Inferior parietal cortex (tissue), 1 donor: Measurements from ENCODE around the gene FBLN2.

Experiments
- DNase-seq: peaks from one replicate; pipeline ENCODE4 v3.0.0-alpha.2; 2016; ENCODE audit errors: extremely low spot score

FBLN2 gene

DNA sequence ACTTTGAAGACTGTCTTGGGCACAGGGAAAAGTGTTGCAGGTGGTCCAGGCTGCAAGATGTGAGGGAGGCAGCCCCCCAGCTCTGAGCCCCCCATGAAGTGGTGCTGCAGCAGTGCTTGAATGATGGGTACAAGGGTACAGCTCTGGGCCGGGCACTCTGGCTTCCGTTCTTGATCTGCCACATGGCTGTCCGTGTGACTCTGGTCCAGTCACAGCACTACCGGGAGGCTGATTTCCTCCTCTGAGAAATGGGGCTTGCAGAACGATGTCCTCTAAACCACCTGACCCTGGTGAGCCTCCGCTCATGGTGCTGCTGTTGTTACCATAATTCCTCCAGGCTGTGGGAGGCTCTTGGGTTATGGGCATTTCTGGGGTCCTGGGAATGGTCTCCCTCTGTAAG is 75.1 kb downstream of the FBLN2 start:
- DNase-seq, result no peak

DNA sequence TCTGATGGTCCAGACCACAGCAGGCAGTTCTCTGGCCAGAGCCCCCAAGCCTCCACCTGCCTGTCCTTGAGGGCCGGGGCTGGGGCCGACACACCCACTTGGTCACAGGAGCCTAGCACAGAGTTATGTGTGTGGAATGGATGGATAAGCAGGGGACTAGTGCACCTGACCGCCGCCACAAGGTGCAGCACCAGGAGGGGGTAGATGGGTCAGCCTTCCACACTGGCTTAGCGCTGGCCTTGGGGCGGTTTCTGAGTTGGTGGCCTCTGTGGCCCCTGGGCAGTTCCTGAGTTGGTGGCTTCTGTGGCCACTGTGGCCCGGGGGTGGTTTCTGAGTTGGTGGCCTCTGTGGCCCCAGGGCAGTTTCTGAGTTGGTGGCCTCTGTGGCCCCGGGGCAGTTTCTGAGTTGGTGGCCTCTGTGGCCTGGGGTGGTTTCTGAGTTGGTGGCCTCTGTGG is 75.8 kb downstream of the FBLN2 start:
- DNase-seq, result no peak

DNA sequence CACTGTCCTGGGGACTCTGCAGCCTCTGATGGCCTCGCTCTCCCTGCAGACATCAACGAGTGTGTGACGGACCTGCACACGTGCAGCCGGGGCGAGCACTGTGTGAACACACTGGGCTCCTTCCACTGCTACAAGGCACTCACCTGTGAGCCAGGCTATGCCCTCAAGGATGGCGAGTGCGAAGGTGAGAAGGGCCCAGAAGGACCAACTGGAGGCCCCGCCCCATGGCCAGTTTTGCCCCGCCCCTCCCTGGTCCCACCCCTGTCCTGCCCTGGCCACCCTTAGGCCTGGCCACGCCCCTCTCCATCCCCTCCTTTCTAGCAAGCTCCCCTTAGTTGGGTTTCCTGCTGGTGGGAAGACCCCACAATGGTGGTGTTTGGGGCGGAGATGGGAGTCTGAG is 77.5 kb downstream of the FBLN2 start:
- no peak for DNase-seq

DNA sequence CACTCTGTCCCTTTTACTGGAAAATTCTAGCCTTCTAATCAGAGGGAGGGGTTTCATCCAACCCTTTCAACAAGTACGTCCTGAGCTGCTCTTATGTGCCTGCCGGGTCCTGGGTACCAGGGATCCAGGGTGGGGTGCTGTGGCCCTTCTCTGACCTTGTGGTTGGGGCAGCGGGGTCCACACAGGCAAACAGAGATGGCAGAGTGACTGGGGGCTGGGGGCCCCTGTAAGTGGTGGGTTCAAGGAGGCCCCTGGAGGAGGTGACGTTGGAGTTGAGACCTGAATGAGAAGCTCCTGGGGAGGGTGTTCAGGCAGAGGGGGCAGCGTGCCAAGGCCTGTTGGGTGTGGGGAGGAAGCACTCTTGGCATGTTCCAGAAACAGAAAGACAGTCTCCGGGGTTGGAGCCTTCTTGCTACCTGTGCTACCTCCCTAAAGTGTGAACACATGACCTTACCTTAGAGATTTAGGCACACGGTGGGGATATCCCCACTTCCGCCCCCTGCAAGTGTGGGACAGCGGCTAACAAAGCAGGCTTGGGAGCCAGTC is 78.1 kb downstream of the FBLN2 start:
- DNase-seq, result no peak

DNA sequence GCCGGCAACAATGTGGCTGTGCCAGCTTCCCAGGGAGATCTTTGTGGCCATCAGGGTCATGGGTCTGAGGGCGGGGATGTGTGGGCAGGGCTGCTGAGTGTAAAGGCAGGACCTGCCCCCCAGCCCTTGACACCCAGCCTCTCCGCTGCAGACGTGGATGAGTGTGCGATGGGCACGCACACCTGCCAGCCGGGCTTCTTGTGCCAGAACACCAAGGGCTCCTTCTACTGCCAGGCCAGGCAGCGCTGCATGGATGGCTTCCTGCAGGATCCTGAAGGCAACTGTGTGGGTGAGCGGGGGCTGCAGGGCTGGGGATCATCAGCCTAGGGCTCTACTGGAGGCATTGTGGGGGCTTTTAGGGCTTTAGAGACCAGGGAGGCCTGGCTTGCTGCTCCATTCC is 78.8 kb downstream of the FBLN2 start:
- DNase-seq, result no peak

DNA sequence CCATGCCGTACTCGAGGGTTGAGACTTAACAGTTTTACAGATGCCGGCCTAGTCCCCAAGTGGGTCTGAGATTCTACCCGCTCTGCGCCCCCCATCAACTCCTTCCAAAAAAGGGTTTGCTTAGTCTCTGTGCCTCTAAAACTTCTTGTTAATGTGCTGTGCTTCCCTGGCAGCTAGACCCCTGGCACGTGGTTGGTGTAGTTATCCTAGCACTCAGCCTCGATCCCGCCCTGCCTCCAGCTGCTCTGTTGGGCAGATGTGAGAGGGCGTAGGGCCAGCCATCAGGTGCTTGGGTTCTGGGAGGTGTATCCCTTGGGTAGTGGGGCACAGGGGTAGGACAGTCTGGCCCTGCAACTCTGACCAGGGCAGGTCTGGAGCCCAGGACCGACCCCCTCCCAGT is 79.5 kb downstream of the FBLN2 start:
- no peak for DNase-seq

DNA sequence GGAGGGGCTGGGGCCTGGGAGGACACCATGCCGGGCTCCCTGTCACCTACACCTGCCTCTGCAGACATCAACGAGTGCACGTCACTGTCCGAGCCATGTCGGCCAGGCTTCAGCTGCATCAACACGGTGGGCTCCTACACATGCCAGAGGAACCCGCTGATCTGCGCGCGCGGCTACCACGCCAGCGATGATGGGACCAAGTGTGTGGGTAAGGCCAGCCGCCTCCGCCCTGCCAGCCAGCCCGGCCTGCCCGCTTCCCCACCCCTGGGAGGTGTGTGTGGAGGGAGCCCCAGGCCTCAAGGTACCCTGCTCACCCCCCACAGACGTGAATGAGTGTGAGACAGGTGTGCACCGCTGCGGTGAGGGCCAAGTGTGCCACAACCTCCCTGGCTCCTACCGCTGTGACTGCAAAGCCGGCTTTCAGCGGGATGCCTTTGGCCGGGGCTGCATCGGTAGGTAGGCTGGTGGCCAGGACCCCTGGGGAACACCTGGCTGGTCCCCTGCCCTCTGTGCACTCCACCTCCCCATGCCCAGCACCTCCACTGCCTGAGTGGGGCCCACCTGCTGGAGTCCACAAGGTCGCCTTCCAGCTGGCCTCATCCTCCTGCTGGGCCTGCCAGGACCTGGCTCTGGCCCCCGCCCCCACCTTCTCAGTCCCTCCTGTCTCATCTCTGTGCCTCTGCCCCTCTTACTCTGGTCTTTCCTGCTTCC is 80.1 kb downstream of the FBLN2 start:
- DNase-seq, result no peak

DNA sequence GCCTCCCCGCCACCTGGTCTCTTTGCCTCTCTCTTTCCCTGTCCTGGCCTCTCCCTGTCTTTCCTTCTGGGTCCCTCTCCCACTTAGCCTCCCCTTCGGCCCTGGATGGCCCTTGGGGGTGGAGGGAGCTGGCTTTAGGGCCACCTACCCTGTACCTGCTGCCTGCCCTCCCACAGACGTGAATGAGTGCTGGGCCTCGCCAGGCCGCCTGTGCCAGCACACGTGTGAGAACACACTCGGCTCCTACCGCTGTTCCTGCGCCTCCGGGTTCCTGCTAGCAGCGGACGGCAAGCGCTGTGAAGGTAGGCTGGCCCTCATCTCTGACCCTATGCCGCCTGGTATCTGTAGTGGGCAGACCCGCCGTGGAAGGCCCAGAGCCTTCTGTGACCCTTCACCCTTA is 80.7 kb downstream of the FBLN2 start:
- no peak for DNase-seq

DNA sequence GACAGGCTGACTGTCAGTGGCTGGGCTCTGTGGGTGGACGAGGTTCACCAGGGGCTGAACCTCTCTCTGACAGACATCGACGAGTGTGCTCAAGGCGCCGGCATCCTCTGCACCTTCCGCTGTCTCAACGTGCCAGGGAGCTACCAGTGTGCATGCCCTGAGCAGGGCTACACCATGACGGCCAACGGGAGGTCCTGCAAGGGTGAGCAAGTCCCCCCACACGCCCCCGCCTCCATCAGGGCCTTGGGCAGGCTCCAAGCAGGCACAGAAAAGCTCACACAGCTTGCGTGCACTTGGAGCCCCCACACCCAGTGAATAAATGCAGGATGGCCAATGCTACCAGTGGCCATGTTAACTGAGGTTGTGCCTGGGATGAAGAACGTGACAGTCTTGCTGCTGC is 82.3 kb downstream of the FBLN2 start:
- no peak for DNase-seq

DNA sequence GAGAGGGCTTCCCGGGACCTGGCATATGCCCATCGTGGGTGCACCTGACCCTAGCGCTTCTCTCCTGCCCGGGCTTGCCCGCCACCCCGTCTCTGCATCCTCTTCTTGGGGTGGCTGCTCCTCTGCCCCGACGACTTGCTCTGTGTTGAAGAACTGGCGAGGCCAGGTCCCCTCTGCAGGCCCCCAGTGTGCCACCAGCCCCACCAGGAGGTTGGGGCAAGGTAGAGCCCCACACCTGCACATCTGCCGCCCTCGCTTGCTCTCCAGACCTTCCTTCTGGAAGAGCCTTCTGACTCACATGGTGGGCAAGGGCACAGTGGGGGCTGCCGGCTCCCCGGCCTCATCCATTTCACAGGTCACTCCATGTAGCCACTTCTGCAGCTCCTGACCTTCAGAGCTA is 84.3 kb downstream of the FBLN2 start:
- DNase-seq, result no peak

DNA sequence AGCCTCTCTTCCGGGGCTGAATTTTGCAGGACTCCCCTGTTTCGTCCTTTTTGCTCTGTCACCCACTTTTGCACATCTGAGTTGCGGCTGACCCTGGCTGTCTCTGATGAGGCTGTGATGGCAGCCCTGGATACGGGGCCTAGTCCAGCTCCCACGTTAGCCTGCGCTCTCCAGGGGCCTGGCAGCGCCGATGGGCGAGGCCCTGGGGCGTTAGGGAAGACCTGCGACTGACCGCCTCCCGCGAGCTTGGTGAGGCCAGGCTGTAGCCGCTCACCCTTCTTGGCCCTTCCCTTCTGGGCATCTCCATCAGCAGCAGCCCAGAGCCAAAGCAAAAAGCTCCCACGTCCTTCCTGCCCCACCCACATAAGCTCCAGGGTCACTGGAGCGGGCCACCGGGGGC is 85.2 kb downstream of the FBLN2 start:
- no peak for DNase-seq

DNA sequence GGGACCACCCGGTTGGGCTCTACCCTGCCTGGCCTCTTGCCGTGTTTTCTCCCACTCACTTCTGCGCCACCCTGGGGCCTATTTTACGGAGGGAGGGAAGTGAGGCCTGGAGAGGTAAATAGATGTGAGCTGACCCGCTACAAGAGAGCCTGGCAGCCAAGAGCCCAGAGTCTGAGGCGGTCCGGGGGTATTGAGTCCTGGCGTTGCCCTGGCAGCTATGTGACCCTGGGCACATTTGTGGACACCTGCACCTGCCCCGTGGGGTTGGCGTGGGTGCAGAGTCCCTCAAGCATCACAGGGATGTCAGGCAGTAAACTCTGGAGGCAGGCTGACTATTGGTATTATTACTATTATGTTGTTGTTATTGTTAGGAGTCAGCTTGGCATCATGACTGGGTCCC is 85.7 kb downstream of the FBLN2 start:
- DNase-seq, result no peak

DNA sequence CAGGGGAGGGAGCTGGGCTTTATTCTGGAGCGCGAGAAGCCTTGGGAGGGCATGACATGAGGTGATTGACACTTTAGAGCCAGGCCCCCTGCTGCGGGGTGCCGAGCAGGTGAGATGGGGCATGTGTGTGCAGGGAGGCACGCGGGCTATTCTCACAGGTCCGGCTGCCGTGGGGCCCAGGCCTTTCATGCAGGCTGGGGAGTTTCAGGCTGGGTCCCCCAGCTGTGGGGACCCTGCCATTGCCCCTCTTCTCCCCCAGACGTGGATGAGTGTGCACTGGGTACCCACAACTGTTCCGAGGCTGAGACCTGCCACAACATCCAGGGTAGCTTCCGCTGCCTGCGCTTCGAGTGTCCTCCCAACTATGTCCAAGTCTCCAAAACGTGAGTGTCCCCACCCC is 87.3 kb downstream of the FBLN2 start:
- no peak for DNase-seq

DNA sequence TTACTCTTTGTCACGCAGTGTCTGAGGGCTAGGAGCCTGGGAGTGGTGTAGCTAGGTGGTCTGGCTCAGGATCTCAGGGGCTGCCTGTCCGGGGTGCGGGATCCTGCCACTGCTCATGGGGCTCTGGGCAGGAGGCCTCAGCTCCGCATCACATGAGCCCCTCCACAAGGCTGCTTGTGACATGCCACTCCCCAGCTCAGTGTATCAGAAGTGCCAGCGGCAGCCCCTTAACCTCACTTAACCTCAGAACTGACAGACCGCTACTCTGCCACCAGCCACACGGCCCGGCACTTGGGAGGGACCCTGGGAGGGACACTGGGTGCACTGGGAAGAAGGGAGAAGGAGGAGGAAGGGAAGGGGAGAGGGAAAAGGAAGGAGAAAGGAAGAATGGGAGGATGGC is 87.9 kb downstream of the FBLN2 start:
- no peak for DNase-seq

DNA sequence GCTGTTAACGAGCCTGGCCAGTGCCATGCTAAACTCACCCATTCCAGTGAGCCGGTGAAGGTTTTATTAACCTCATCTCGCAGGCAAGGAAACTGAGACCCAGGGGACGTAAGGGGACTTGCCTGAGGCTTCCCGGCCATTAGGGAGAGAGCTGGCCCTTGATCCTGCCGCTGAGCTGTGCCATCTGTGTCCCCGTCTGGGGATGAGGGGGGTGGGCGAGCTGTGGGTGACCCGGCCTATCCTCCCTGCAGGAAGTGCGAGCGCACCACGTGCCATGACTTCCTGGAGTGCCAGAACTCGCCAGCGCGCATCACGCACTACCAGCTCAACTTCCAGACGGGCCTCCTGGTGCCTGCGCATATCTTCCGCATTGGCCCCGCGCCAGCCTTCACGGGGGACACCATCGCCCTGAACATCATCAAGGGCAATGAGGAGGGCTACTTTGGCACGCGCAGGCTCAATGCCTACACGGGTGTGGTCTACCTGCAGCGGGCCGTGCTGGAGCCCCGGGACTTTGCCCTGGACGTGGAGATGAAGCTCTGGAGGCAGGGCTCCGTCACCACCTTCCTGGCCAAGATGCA is 88.5 kb downstream of the FBLN2 start:
- DNase-seq, result no peak

DNA sequence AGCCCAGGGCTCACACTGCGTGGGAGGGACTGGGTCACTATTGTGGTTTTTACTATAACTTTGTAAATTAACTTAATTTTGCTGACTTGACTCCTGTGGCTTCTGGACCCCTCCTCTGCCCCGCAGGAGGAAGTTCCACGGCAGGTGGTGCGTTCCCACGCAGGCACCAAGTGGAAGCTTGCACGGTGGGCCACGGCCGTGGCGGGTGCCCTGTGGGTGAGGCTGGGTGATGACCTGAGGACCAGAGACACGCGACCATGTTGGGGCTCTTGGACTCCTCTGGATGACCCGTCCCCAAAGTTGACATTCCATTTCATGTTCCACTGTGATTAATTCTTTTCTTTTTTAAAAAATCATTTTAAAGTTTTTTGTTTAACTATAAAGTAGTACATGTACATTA is 89.0 kb downstream of the FBLN2 start:
- DNase-seq, result no peak

DNA sequence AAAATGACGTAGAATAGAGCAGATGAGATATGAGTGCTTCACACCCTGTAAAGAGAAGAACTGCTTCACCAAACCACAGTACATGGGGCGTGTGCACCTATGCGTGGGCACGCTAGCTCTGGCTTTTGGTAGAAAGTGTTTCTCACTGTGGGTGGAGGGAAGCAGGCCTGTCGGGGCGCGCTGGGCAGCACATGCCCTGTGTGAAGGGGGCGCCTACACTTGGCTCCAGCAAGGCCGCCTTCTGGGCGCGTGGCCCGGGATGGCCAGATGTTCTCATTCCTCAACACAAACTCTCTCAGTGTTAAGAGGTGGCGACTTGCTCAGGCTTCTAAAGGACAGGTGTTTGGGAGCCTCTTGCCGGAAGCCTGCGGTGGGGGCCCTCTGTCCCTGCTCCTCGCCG is 90.0 kb downstream of the FBLN2 start:
- DNase-seq, result no peak

DNA sequence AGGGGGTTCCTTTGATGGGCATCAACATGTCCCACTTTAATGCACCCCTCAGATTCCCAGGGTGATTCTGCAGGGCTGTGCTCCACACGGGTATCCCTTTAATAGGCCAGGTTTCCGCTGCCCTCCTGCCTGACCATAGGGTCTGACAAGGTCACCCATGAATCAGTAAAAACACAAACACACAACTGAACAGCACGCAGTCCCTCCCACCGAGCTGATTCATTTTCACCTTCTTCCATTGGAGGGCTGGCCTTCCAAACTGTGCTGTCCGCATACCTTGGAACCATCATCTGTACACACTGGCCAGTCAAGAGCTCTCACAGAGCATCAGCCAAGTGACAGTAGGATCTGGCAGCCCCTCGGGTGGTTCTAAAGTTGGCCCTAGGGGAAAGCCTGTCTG is 93.7 kb downstream of the FBLN2 start:
- DNase-seq, result no peak

DNA sequence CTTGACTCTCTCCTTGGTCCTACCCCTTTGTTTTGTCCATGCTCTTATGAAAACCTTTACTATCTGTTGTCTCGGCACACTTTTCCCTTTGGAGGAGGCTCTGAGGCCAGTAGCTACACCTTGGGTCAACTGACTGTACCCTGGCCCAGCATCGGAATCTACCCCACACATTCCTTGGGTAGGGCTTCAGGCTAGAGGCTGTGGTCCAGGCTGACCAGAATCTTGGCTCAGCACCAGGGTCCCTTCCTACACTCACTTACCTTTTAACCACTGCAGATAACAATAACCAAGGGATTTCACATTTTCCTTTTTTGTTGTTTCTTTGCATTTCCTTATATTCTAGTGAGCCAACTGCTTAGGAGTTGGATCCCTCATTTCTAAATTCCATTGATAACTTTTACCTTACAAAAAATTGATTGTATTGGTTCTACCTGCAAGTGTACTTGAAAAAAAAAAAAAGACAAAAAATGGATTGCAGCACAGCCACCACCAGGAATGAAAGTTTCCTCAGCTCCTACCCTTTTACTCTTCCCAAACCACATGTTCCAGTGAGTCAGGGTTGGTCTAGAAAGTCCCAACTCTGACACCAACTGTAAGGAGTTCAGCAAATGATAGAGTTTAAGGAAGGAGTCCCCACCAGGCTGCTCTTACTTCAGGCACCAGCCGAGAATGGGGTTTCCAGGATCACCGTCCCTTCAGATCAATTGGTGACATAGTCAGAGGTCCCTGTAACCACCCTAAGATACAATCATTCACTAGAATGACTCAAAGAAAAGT is 95.6 kb downstream of the FBLN2 start:
- no peak for DNase-seq

DNA sequence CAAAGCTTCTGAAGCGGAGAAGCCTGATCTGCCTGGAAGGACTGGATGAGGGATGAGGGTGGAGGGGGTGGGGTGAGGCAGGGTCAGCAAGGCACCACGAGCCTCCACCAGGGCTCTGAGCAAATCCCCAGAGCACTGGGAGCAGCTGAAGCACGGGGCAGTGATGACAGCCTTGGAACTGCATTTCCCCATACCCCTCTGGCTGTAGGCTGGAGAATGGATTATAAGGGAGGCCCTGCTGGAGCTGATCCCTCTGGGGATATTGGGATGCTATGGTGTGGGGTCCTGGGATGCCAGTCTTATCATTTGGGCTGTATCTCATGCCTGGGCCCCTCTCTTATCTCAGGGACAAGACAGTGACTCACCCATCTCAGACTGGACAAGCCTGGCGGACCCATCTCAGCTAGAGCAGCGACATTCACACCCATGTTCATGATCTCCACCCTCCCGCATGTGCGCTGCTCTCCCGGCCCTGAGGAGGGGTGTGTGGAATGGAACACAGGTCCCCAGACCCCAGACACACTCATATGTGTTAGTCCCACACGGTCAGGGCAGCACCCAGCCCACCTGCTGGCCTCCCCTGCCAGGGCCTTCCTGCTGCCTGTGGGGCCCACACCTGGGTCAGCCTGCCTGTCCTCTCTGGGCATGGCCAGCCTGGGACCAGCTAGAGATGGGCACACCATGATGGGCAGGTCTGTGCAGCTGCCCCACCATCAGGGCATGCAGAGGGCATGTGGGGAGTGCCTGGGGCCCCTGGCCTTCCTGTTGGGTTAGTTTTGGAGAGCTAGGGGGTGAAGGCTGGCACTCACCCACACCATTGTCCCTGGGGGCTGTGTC is 97.1 kb downstream of the FBLN2 start:
- no peak for DNase-seq

DNA sequence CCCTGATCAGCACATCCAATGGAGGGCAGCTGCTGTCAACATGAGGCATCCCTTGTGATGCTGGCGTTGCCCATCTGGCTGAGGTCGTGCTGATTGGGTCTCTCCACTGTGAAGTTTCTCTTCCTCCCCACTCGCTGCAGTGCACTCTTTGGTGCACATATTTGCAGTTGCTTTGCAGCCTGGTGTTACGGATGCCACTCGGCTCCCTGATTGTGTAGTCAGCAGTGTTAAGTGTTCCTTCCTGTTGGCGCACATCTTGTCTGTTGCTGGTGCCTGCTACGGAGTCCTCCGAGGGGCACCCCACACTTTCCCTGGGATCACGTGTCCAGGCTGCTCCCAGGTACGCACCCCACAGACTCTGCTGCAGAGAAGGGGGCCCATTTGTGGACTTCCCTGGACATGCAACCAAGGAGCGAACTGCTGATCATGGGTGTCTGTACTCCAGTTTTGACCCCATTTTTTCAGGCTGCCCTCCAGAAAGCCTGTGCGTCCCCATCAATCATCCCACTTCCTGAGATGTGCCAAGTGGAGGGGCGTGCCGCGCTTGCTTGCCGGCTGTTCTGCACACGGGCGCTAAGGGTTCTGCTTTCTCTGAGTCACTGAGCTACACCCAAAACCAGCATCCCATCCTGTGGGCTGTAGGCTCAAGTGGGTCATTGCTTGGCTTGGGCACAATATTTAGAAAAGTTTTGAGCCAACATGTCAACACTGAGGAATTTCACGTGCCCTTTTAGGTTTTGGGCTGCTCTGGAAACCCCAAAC is 98.6 kb downstream of the FBLN2 start:
- no peak for DNase-seq
